ENCODE data around the gene C7. TPM values are rescaled to one million over a fixed set of nuclear protein-coding genes. Genes with fewer than 3 reads are reported as not detected.

C7 gene
- total RNA-seq, 2 donors from 2014 or later = 429 to 582 TPM

Other genes starting within 250 kb of the C7 start
- 1 to 10 TPM; 6.0 to 7.4 TPM for gene PTGER4, start 229.6 kb upstream of the C7 start, total RNA-seq
- 10 to 100 TPM; 14.1 to 17.5 TPM for gene TTC33, start 153.5 kb upstream of the C7 start, total RNA-seq
- gene PRKAA1, start 111.1 kb upstream of the C7 start, total RNA-seq = 10 to 100 TPM; 41.8 to 57.6 TPM
- 100 to 1,000 TPM; 666 to 710 TPM for gene RPL37, start 74.3 kb upstream of the C7 start, total RNA-seq
- 10 to 100 TPM; 10.6 to 10.8 TPM for gene CARD6, start 68.1 kb upstream of the C7 start, total RNA-seq
- not detected for gene MROH2B, start 161.8 kb downstream of the C7 start, total RNA-seq

Measured in left cardiac atrium (tissue), 2 donors.